GM18502 (cell line): ENCODE data around the gene TULP3.

Experiments
- ATAC-seq: cut with Tn5 transposase; IDR thresholded peaks from one replicate; pipeline ENCODE4 v1.9.1; 2021; ENCODE audit warnings: mild to moderate bottlenecking; ENCODE audit not compliant: unreplicated experiment, poor library complexity

The TULP3 gene

DNA sequence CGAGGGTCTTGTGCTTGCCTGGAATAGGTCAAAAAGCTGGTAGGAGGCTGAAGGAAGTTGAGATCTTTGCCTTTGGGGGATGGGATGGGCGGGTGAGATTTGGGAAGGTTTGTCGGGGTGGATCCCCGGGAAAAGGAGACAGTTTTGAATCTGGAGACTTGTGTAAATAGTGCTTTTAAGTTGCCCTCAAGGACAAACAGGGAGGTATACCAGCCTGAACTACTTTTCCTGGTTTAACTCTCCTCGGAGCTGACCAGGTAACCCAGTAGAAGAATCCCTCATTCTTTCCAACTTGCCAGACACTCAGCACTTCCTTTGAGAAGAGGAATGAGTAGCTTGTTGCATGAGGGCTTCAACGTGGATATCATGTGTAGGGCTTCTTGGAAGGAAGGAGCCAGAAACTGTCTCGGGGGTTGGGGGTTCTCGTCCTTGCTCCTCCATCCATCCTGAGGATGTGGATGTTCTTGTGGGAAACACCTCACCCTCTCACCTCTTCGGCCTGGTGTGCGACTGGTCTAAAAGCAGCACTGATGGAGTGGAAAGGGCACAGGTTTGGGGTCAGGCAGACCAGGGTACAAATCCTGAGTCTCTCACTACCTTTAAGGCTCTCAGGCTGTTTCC, 70.4 kb downstream of the TULP3 start:
- ATAC-seq = no peak

DNA sequence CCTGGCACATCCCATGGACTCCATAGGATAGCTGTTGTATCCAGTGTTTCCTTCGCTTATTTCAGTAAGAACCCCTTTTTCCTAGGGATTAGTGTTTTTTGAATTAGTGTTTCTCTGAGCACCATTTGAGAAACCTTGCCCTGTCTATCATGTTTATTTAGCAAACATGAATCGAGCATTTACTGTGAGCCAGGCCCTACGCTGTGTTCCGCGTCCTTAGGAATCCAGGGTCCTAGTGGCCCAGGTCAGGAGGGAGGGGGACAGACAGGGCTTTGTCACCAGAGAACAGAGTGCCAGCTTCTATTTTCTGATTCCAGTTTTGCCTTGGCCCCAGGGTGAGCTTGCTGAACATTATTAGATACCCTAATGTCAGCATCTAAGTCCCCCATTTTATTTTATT, 71.0 kb downstream of the TULP3 start:
- no peak for ATAC-seq

DNA sequence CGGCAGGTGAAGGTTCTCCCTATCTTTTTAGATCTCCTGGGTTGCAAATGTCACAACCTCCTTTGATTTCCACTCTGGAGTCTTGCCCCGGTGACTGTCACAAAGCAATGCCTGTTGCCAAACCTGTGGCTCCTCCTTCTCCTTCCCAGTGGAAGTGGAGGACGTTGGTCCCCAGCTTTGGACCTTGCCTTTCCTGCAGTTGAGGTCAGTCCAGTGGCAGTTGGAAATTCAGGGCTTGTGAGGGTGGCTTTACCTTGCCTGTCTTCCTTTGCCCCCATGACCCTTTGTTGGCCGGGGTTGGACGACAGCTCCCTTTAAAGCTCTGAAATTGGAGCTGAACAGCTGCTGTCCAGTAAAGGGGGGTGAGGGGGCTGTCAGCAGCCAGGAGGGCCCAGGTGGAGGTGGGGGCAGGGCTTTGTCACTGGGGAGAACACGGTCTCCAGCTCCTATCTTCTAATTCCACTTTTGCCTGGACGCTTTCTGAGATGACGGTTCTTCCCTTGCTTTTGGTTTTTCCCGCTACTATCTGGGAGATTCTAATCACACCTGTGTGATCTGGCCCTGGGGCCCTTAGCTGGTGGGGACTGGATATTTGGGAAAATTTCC, 72.6 kb downstream of the TULP3 start:
- ATAC-seq = no peak

DNA sequence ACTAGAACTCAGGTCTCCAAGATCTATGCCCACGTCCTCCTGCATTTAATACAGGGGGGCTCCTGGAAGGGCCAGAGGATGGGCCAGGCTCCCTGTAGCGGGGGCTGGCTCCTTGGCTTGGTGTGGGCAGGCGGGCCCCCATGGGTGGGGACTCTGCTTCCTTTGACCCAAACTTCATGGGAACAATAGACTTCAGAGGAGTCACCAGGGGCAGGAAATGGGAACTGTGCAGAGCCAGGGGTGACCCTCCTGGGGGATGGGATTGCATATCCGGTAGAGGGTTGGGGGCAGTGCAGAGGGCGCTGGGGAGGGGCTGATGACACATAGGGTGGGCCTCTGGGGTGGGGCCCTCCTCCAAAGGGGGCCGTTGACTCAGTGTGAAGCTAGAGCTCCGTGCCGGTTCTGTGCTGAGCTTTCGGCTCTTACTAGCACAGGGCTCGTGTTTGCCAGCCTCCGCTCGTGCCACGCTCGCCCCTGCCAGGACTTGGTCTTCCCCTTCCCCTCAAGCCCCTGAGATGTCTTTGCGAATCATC, 73.1 kb downstream of the TULP3 start:
- ATAC-seq = no peak

DNA sequence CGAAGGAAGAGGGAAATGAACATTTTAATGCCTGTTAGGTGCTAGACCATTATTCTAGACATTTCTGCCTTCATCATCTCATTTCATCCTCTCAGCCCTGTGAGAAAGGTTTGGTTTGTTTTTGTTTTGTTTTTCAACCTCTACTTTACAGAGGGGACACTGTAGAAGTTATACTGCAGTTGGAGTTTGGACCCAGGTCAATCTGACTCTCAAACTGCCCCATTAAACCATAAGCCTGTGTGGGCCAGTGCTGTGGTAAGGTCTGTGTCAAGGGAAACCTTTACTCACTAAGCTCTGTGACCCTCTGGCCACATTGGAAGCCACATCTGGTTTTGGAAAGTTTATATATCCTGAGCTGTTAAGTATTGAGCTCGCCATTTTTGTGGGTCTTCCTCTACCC, 77.0 kb downstream of the TULP3 start:
- no peak for ATAC-seq

- no peak for ATAC-seq
Measured at GRCh38 chr12:2970744-2971143, 80.1 kb downstream of the TULP3 start.

DNA sequence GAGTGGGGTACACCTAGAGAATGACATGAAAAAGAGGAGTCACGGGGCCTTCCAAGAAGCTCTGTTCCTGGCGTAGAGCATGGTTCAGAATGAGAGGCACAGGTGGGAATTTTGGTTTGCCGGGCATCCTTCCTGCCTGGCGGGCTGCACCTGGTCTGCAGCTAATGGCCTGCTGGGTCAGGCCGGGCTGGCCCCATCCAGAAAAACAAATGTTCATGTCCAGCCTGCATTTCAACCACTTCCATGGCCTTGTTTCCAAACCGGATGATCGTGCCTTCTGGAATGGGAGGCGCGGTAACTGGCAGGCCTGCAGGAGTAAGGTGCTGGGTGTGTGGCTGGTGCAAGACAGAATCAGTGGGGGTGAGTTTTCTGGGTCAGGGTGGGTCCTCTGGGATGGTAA, 82.9 kb downstream of the TULP3 start:
- no peak for ATAC-seq

GRCh38 chr12:2974560-2974971, 83.9 kb downstream of the TULP3 start:
- ATAC-seq = no peak

GRCh38 chr12:2976581-2976996, 85.9 kb downstream of the TULP3 start:
- no peak for ATAC-seq

- no peak for ATAC-seq
Measured at GRCh38 chr12:2977776-2978175, 87.1 kb downstream of the TULP3 start.

- ATAC-seq = no peak
Measured at GRCh38 chr12:2979806-2980205, 89.1 kb downstream of the TULP3 start.

DNA sequence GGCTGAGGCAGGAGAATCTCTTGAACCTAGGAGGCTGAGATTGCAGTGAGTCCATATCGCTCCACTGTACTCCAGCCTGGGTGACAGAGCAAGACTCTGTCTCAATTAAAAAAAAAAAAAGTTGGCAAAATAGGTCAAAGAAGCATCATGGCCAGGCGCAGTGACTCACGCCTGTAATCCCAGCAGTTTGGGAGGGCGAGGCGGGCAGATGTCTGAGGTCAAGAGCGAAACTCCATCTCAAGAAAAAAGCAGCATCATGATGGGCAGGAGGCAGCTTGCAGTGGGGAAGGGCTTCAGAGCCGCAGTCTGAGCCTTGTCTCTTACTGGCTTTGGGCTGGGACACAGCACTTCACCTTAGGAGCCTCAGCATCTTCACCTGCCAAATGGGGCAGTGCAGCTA, 89.9 kb downstream of the TULP3 start:
- ATAC-seq = no peak

DNA sequence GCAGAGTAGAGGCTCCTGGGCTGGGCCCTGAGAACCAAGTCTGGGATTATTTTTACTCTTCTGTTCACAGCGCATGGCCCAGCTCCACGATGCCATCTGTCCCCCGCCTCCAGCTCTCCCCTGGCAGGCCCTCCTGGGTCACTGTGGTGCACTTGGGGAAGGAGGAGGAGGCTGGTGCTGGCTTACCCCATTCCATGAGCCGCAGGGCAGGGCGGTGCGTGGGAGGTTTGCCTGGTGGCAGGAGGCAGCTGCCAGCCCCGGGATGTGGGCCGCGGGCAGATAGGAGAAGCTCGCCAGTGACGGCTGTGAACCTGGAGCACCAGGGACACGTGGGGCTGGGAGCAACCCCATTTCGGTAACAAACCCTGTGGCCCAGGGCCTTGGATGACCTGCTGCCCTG, 91.7 kb downstream of the TULP3 start:
- ATAC-seq = no peak

DNA sequence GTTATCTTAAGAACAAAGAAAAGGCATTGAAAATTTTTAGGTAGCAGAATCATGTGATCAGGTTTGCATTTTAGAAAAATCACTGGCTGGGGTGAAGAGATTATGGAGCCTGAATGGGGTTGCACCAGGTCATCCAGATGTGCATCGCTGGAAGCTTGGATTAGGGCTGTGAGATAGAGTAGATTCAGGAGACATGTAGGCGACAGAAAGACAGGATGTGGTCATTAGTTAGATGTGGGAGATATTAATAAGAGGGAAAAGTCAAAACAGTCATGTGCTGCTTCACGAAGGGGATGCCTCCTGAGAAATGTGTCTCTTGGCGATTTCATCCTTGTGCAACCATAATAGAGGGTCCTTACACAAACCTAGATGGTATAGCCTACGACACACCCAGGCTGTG, 93.6 kb downstream of the TULP3 start:
- ATAC-seq = no peak

GRCh38 chr12:2984698-2985097, 94.0 kb downstream of the TULP3 start:
- ATAC-seq = no peak

GRCh38 chr12:2986876-2987275, 96.2 kb downstream of the TULP3 start:
- ATAC-seq = no peak

GRCh38 chr12:2988494-2988893, 97.8 kb downstream of the TULP3 start:
- no peak for ATAC-seq
